Right lobe of liver (tissue), 6 donors: Measurements from ENCODE around the gene DCLRE1A. TPM values are rescaled to one million over a fixed set of nuclear protein-coding genes. Genes with fewer than 3 reads are reported as not detected.
"Not testable (repeated sequence)": the region's sequence is repeated elsewhere in the genome, so short reads cannot be mapped to it uniquely, and the experiment has no call there.

Source experiments
- ATAC-seq, 4 donors: fragments of 200-7000 bp; cut with Tn5 transposase; one replicate each; pipeline ENCODE4 v1.9.1; 2020; ENCODE audit warnings: mild to moderate bottlenecking in 4 of 4, moderate library complexity in 4 of 4
- DNase-seq, 3 donors: peaks; one replicate each; pipeline ENCODE4 v3.0.0-alpha.2; 2020
- H3K27ac ChIP-seq, 3 donors: fragments of 200-600 bp; one replicate each; pipeline ENCODE4 v1.8.0; 2022
- H3K27me3 ChIP-seq, 2 donors: fragments of 200-600 bp; one replicate each; pipeline ENCODE4 v1.8.0; 2022
- H3K36me3 ChIP-seq, 4 donors: fragments of 200-600 bp; sonication (generic) in 1 of 4; one replicate each; pipeline versions ENCODE4 v1.5.1 to v1.8.0; 2017 to 2022; ENCODE audit warnings: control low read depth in 1 of 4
- H3K4me1 ChIP-seq, 4 donors: fragments of 200-600 bp; sonication (generic) in 1 of 4; one replicate each; pipeline versions ENCODE4 v1.5.1 to v1.8.0; 2017 to 2022; ENCODE audit warnings: control low read depth in 1 of 4
- H3K4me3 ChIP-seq, 3 donors: fragments of 200-600 bp; one replicate each; pipeline ENCODE4 v1.8.0; 2022
- H3K9me3 ChIP-seq, 4 donors: fragments of 200-600 bp; sonication (generic) in 1 of 4; one replicate each; pipeline versions ENCODE4 v1.5.1 to v1.8.0; 2017 to 2022; ENCODE audit warnings: control low read depth in 1 of 4
- CTCF ChIP-seq, 4 donors: fragments of 200-600 bp in 3 of 4; fragments of 450-650 bp in 1 of 4; IDR thresholded peaks; one replicate each; pipeline versions ENCODE4 v1.5.1 to v1.8.0; 2016 to 2022; ENCODE audit warnings: antibody characterized with exemption in 4 of 4, mild to moderate bottlenecking in 2 of 4
- POLR2A ChIP-seq: fragments of 450-650 bp; IDR thresholded peaks from one replicate; pipeline ENCODE4 v1.6.1; 2017; ENCODE audit warnings: antibody characterized with exemption, mild to moderate bottlenecking
- WGBS: methylation state at CpG from one replicate; pipeline ENCODE4 v1.1.6; 2018; ENCODE audit warnings: low coverage, low lambda C conversion rate; ENCODE audit not compliant: insufficient coverage; ENCODE audit errors: missing lambda C conversion rate; 5-methylcytosine and 5-hydroxymethylcytosine counted together
- intact Hi-C, 2 donors: fragments of 100-400 bp; cut with DNase I; formaldehyde crosslinking; loops; one replicate each; pipeline versions ENCODE4 v1.11.2 to v1.14.1; 2022
- total RNA-seq, 6 experiments: library from RNA; depleted of rRNA in 2 of 6; stranded (reverse); fragments of >200 nt in 2 of 6; fragmentation: NEBNext Ultra II Directional in 3 of 6; extraction: Animal tissue kit (Norgen Biotek cat#: 25700) in 3 of 6; gene quantifications; one replicate each; pipeline versions ENCODE4 v1.1.0 to v1.2.4, GENCODE V29; 2016 to 2023
- donor health status: DM: no; HTN: yes; CAD: no.
- donor health status: DM: no; HTN: no; CAD: no.
- donor health status: DM: no; HTN: no; CAD: no.
- donor health status: DM: no; HTN: yes; CAD: no.
- donor health status: DM: no; HTN: yes; CAD: no.

The DCLRE1A gene
- total RNA-seq, 6 experiments from 2014 or later: 4.5 to 8.3 (median 5.9) TPM

- no peak overlapping the region for H3K4me3 ChIP-seq
- intact Hi-C loops: no loop called here
- no peaks in the 10 kb centered on the region for H3K4me1 ChIP-seq
- WGBS: 64% methylated on average over 5 of the region's 8 CpGs
- ATAC-seq: no peak
- H3K27me3 ChIP-seq: no peaks in the 10 kb centered on the region
- H3K27ac ChIP-seq: no peak overlapping the region
- H3K9me3 ChIP-seq: no peaks in the 10 kb centered on the region
- no peak for TF ChIP-seq POLR2A
- no peak for TF ChIP-seq CTCF (IDR thresholded peaks at IDR 0.05)
- no peaks in the 10 kb centered on the region for H3K36me3 ChIP-seq
- DNase-seq: no peak
These were observed 33.4 kb downstream of the DCLRE1A start for GRCh38 chr10:113820507-113820906.

GRCh38 chr10:113819989-113820388 lies 33.9 kb downstream of the DCLRE1A start:
- H3K4me1 ChIP-seq: no peaks in the 10 kb centered on the region
- H3K27ac ChIP-seq: no peak overlapping the region
- H3K4me3 ChIP-seq: no peak overlapping the region
- no peaks in the 10 kb centered on the region for H3K36me3 ChIP-seq
- WGBS: 76% methylated on average over 3 of the region's 4 CpGs
- TF ChIP-seq POLR2A (no peak), CTCF (IDR thresholded peaks at IDR 0.05) (no peak)
- H3K27me3 ChIP-seq: no peaks in the 10 kb centered on the region
- ATAC-seq (no peak), DNase-seq (no peak)
- intact Hi-C loops: no loop called here
- no peaks in the 10 kb centered on the region for H3K9me3 ChIP-seq

- H3K4me1 ChIP-seq, H3K27ac ChIP-seq, ATAC-seq, H3K27me3 ChIP-seq, H3K9me3 ChIP-seq, DNase-seq, H3K4me3 ChIP-seq, H3K36me3 ChIP-seq, intact Hi-C loops: not testable (repeated sequence)
- WGBS: 45% methylated on average over 1 of the region's 1 CpG
These were observed 39.2 kb downstream of the DCLRE1A start for GRCh38 chr10:113814700-113815099.

- no peaks in the 10 kb centered on the region for H3K27me3 ChIP-seq
- no peaks in the 10 kb centered on the region for H3K36me3 ChIP-seq
- intact Hi-C loops: no loop called here
- no peaks in the 10 kb centered on the region for H3K4me1 ChIP-seq
- H3K9me3 ChIP-seq: no peaks in the 10 kb centered on the region
- ATAC-seq (no peak), DNase-seq (no peak)
- H3K4me3 ChIP-seq: no peak overlapping the region
- 65% methylated on average over 3 of the region's 3 CpGs for WGBS
- no peak overlapping the region for H3K27ac ChIP-seq
- TF ChIP-seq POLR2A (no peak), CTCF (IDR thresholded peaks at IDR 0.05) (no peak)
These were observed 45.7 kb downstream of the DCLRE1A start for GRCh38 chr10:113808168-113808567.

GRCh38 chr10:113806503-113806902 lies 47.4 kb downstream of the DCLRE1A start:
- 95% methylated on average over 3 of the region's 4 CpGs for WGBS
- intact Hi-C loops: no loop called here
- TF ChIP-seq CTCF (IDR thresholded peaks at IDR 0.05) (no peak), POLR2A (no peak)
- ATAC-seq (no peak), DNase-seq (no peak)
- no peaks in the 10 kb centered on the region for H3K27me3 ChIP-seq
- no peaks in the 10 kb centered on the region for H3K9me3 ChIP-seq
- H3K4me1 ChIP-seq: no peaks in the 10 kb centered on the region
- H3K27ac ChIP-seq: no peak overlapping the region
- no peak overlapping the region for H3K4me3 ChIP-seq
- H3K36me3 ChIP-seq: no peaks in the 10 kb centered on the region
